Mesothelial cell of epicardium (in vitro differentiated cells): ENCODE data around the gene PPFIA1. TPM values are rescaled to one million over a fixed set of nuclear protein-coding genes. Genes with fewer than 3 reads are reported as not detected.

Experiments used
- DNase-seq, 2 experiments: peaks; one replicate each; pipeline ENCODE4 v3.0.0; 2021; ENCODE audit warnings: low spot score in 2 of 2; ENCODE audit not compliant: unreplicated experiment in 2 of 2
- H3K27ac Mint-ChIP-seq: 2 replicates; pipeline ENCODE4 v1.8.0; 2021; ENCODE audit warnings: mixed read lengths
- H3K27me3 Mint-ChIP-seq: 2 replicates; pipeline ENCODE4 v1.8.0; 2021; ENCODE audit warnings: low read depth, mixed read lengths
- H3K36me3 Mint-ChIP-seq: 2 replicates; pipeline ENCODE4 v1.8.0; 2021; ENCODE audit warnings: mixed read lengths
- H3K4me1 Mint-ChIP-seq: 2 replicates; pipeline ENCODE4 v1.8.0; 2021; ENCODE audit warnings: mixed read lengths
- H3K4me3 Mint-ChIP-seq: 2 replicates; pipeline ENCODE4 v1.8.0; 2021; ENCODE audit warnings: mild to moderate bottlenecking, moderate library complexity, mixed read lengths
- H3K9me3 Mint-ChIP-seq: 2 replicates; pipeline ENCODE4 v1.8.0; 2021; ENCODE audit warnings: mixed read lengths
- total RNA-seq: library from RNA; stranded (reverse); gene quantifications from 3 replicates; pipeline ENCODE4 v1.2.1, GENCODE V29; 2021
- TF ChIP-seq, protein P1 (sequence below): fragments of 200-600 bp; sonication (generic); IDR thresholded peaks from one replicate; pipeline ENCODE4 v1.5.0; 2021; ENCODE audit warnings: antibody characterized with exemption; ENCODE audit not compliant: unreplicated experiment

PPFIA1 gene
- total RNA-seq, 1 donor from 2014 or later: 59.1 TPM

DNA sequence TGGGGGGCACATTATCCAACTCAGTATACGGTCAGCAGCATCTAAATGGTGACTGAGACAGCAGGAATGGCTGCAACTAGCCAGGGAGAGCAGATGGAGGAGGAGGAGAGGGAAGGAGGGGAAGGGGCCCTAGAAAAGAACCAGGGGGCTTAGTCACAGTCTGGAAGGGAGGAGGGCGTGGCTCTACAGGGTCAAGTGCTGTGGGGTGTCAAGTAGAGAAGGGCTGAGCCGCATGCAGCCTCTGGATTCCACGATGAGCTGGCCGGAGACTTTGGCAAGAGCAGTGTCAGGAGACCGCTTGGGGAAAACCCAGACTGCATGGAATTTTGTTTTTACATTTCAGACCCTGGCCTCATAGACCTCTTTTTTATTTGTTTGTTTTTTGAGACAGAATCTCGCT lies 25.8 kb upstream of the PPFIA1 start:
- Mint-ChIP-seq H3K4me1 (no peaks in the 10 kb centered on the region), H3K27me3 (peaks cover 7% of the 10 kb centered on the region), H3K9me3 (no peaks in the 10 kb centered on the region), H3K27ac (no peak overlapping the region), H3K36me3 (no peaks in the 10 kb centered on the region), H3K4me3 (no peak overlapping the region)
- TF ChIP-seq, protein P1, sequence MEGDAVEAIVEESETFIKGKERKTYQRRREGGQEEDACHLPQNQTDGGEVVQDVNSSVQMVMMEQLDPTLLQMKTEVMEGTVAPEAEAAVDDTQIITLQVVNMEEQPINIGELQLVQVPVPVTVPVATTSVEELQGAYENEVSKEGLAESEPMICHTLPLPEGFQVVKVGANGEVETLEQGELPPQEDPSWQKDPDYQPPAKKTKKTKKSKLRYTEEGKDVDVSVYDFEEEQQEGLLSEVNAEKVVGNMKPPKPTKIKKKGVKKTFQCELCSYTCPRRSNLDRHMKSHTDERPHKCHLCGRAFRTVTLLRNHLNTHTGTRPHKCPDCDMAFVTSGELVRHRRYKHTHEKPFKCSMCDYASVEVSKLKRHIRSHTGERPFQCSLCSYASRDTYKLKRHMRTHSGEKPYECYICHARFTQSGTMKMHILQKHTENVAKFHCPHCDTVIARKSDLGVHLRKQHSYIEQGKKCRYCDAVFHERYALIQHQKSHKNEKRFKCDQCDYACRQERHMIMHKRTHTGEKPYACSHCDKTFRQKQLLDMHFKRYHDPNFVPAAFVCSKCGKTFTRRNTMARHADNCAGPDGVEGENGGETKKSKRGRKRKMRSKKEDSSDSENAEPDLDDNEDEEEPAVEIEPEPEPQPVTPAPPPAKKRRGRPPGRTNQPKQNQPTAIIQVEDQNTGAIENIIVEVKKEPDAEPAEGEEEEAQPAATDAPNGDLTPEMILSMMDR: no peak
- DNase-seq: no peak

DNA sequence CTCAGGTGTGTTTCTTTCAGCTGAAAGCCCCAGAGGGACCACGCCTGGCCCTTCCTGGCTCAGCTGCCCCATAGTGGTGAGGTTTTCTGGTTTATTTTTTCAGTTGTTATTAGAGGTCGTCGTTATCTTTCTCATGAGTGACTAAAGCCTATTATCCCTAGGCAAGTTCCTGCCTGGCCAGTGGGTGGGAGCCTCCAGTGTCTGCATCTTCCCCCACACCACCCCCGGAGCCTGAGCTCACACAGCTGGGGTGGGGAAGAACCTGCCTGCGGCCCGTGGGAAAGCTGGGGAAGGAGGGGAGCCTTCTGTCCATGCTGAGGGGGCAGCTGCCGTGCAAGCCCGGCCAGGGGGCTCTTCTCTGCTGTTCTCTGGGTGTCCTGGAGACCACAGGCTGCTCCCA lies 24.3 kb upstream of the PPFIA1 start:
- peaks cover 7% of the 10 kb centered on the region for H3K27me3 Mint-ChIP-seq
- H3K4me3 Mint-ChIP-seq: no peak overlapping the region
- no peak overlapping the region for H3K27ac Mint-ChIP-seq
- TF ChIP-seq, protein P1: no peak
- no peaks in the 10 kb centered on the region for H3K36me3 Mint-ChIP-seq
- no peak for DNase-seq
- H3K4me1 Mint-ChIP-seq: no peaks in the 10 kb centered on the region
- H3K9me3 Mint-ChIP-seq: no peaks in the 10 kb centered on the region

DNA sequence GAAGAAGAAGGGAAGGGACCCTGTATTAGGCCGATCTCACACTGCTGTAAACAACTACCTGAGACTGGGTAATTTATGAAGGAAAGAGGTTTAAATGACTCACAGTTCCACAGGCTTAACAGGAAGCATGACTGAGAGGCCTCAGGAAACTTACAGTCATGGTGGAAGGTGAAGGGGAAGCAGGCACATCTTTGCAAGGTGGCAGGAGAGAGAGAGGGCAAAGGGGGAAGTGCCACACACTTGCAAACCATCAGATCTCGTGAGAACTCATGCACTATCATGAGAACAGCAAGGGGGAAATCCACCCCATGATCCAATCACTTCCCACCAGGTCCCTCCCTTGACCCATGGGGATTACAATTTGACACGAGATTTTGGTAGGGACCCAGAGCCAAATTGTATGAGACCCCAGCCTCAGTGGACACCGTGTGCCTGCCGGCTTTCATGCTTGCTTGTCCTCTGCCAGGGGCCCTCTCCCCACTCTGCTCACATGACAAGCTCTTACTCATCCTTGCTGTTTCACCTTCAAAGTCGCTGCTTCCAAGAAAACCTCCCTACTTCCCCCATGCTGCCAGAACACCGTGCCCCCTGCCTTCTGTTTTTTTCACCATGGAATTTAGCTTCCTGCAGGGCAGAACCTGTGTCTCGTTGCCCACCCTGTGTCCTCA lies 23.3 kb upstream of the PPFIA1 start:
- TF ChIP-seq, protein P1: no peak
- DNase-seq: no peak
- H3K4me3 Mint-ChIP-seq: no peak overlapping the region
- no peak overlapping the region for H3K27ac Mint-ChIP-seq
- no peaks in the 10 kb centered on the region for H3K9me3 Mint-ChIP-seq
- peaks cover 7% of the 10 kb centered on the region for H3K27me3 Mint-ChIP-seq
- H3K36me3 Mint-ChIP-seq: no peaks in the 10 kb centered on the region
- no peaks in the 10 kb centered on the region for H3K4me1 Mint-ChIP-seq

DNA sequence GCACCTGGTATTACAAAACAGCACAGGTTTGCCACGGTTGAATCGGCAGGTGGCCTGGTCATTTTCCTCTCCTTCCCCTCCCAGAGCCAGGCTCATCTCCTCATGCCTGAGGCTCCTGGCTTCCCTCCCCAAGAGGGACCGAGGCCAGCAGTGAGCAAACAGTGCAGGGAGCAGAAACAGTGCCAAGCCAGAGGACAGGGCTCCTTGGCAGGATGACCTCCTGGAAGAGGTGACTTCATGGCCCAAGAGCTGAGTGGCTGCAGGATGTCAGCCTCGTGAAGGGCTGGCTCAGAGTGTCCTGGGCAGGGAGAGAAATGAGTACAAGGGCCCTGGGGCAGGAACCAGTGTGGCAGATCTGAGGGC lies 22.8 kb upstream of the PPFIA1 start:
- TF ChIP-seq, protein P1: no peak
- no peaks in the 10 kb centered on the region for H3K36me3 Mint-ChIP-seq
- no peaks in the 10 kb centered on the region for H3K4me1 Mint-ChIP-seq
- H3K27ac Mint-ChIP-seq: no peak overlapping the region
- no peak for DNase-seq
- H3K27me3 Mint-ChIP-seq: peaks cover 7% of the 10 kb centered on the region
- H3K9me3 Mint-ChIP-seq: no peaks in the 10 kb centered on the region
- no peak overlapping the region for H3K4me3 Mint-ChIP-seq

DNA sequence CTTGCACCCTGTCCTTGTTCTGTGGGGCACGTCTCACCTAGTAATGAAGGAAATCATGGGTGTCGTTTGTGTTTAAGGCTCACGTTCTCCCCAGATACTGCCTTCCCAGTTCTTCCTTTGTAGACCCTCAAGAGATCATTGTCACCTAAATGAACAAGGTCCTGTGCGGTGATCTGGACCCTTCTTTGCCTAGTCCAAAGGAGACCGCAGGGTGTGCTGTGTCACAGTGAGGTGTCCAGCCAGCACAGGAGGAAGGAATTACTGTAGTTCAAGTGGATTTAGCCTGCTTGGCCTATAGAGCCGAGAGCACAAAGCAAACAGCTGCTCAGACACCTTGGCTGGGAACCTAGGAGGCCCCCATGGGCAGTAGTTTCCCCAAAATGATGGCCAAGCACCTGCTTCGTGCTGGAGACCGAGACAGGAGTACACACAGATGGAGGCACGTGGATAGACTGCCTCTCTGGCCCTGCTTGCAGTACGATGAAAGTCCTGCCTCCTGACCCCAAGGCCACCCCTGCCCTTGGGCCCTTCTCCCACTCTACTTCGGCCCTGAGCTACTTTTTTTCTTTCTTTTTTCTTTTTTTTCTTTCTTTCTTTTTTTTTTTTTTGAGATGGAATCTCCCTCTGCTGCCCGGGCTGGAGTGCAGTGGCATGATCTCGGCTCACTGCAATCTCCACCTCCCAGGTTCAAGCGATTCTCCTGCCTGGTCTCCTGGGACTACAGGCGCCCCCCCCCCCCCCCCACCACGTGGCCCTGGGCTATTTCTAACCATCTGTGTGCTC lies 19.4 kb upstream of the PPFIA1 start:
- Mint-ChIP-seq H3K4me1 (no peaks in the 10 kb centered on the region), H3K4me3 (no peak overlapping the region), H3K27me3 (no peaks in the 10 kb centered on the region)

More for the DNA sequence above, 19.4 kb upstream of the PPFIA1 start:
- TF ChIP-seq, protein P1: no peak
- Mint-ChIP-seq H3K9me3 (no peaks in the 10 kb centered on the region), H3K27ac (no peak overlapping the region), H3K36me3 (no peaks in the 10 kb centered on the region)
- no peak for DNase-seq
